NCI-H128 (cell line): ENCODE measurements around the gene KCNAB1.

Source experiments
- DNase-seq: peaks from one replicate; lab custom pipeline; 2025; ENCODE audit not compliant: unreplicated experiment; lab: John Stamatoyannopoulos, UW

Gene KCNAB1

DNA sequence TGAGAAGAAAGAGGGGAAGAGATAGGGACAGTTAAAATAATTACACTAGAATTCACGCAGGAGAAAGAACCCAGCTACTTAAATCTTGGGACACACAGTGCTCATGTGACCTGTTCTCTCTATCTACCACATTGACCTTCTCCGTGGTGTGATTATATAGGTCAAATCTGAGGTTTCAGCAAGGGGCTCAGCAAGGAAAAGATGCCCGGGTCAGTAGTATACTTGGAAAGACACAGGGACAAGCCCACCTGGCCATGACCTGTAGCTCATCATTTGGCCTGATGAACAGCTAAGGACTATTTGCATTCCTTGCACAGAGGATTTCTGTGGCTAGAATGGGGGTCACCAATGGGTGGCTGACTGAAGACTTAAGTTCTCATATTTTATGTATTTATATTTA lies 362.6 kb downstream of the KCNAB1 start:
- DNase-seq: no peak

DNA sequence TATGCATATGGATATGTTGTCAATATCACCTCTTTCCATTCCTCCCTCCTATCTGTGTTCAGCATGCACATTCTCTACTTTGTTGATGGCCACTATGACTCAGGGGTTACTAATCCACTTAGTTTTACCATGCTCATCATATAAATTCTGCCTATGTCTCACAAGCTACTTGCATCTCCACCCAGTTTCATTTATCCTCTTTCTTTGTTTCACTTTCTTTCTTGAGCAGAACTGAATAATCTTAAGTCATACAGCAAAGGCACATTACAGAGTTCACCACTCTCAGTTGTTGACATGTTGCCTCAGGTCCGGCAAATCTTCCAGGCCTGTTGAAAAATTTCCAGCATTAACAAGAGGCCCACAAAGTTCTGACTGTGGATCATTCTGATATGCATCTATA lies 363.0 kb downstream of the KCNAB1 start:
- DNase-seq: no peak

DNA sequence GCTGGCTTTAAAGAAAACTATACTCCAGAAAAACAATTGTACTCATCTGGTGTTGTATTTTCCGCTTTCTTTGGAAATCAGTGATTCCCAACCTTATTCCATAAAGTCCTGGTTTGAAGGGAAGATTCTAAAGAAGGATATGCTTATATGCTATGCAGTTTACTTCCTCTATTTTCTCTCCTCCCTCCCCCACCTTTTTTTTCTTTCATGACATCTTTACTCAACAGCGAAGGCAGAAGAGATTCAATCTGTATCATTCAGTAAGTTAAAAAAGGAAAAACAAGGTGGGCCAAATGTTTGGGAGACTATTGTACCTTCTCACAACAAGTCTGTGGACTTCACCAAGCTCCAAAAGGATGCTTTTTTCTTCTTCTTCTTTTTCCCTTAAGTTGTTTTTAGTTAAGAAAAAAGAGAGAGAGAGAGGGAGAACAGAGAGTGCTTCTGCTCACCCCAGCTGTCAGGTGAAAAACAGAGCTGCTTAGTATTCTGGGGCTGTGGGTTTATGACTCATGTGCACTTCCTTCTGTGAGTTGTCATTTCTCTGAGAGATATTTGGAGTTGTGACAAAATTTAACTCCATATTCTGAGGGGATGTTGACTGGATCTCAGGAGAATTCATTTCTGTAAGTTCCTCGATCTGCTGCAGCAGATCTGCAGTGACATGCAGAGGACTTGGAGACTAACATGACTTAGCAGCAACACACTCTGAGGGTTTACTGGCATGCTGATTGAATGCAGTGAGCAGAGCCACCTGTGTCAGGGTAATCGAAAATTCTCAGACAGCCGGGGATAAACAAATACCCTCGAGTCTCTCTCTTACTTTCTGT lies 363.8 kb downstream of the KCNAB1 start:
- DNase-seq: no peak

DNA sequence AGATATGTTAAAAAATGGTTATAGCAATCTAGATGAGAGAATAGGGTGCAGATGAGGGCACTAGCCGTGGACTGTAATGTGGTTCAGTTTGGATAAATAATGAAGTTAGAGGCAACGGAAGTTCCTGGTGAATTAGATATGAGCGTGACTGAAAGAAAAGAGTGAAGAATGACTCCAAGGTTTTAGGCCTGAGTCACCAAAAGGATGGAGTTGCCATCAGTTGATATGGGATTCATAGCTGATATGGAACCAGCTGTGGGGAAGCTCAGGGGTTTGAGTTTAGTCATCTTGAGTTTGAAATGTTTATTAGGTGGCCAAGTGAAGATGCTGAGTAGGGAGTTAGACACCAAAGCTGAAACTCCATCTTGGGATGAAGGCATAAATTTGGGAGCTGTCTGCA lies 368.4 kb downstream of the KCNAB1 start:
- no peak for DNase-seq

DNA sequence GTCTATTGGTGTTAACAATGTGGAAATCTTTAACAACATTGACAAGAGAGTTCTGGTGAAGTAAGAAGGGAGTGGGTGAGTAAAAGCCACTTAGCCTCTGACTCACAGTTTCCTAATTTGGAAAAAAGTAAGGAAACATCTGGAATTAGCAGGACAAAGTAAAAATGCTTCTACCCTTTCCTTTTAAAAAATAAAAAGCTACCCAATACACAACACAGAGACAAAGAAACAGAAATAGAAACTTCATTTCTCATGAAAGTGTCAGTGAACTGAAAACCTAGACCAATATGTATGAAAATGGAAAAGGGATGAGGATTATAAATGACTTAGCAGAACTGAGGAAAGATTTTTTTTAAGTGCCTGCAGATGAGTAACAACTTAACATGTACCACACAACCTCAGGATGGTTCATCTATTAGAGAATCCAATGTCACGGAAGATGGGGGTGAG lies 369.1 kb downstream of the KCNAB1 start:
- no peak for DNase-seq

DNA sequence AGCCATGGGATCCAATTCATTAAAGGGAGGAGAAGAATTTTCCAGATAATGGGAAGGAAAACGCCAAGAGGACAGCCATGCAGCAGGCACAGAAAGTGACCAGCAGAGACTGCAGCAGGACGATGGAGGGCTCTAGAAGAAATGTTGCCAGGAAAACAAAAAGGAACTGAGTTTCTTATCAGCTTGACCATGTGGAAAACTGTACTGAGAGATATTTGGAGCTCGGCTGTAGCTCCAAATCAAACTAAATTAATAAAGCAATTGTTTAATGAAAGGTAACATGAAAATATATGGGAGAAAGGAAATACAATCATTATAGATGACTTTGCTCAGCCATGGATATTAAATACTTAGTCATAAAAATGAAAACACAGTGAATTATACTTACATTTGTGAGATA lies 370.8 kb downstream of the KCNAB1 start:
- DNase-seq: no peak

DNA sequence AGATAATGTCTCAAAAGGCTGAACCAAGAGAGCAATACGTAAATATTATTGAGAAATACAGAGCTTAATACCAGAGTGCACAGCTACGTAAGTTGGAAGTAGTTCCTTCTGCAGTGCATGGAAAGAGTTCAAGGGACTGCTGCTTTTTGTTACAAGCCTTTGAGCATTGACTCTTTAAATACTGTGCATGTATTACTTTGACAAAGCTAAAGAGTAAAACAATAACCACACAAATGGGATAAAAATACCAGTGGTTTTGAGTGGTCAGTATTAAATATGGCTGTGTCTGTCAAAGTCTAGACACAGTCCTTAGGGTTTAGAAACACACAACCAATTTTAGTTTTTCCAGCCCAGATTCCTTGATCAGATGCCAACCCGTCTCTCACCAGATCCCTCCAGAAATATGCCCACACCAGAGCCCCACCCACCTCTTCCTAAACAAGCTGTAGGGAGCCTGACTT lies 372.5 kb downstream of the KCNAB1 start:
- no peak for DNase-seq

DNA sequence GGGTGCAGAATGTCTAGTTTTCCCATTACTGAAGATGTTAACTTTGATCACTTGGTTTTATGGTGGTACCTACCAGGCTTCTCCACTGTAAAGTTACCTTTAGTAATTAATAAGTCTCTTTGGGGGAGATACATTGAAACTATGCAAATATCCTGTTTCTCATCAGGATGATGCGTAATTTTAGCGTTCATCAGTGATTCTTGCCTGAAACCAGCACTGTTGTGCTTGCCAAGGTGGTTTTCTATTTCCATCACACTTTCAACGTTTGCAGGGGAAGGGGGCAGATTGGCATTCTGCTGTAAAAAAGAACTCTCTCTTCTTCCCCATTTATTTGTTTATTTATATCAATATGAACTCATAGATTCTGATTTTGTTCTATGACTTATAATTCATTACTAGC lies 373.5 kb downstream of the KCNAB1 start:
- DNase-seq: no peak

DNA sequence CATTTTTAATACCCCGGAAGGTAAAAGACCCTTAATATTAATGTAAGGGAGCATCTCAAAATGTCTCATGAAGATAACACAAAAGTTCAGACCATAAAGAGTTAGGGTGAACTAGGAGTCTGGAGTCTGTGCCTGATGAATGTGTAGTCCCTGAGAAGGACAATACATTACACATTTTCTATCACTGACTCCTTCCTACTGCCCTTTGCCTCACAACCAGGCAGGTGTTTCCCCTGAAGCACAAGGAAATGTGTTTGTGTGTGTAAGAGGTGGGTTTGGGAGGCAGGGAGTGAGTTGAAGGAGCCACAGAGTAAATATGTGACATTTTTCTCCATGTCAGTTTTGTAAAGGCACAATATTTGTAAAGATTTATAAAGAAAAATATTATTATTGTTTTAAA lies 375.4 kb downstream of the KCNAB1 start:
- DNase-seq: no peak

DNA sequence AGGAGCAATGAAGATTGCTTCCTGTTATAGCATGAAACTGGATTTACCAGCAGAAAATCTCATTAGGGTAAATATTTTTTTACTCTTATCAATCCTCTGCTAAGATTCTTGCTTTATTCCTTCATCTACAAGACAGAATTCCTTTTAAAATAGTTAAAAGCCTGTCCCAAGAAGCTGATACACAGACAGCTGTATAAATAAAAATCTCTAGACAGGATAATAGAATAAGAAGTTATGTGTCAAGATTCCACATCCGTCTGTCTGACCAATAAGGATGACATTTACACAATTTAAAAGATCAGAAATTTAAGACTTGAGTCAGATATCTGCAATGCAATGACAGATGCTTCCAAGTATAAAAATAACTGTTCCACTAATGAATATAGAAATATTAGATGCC lies 376.9 kb downstream of the KCNAB1 start:
- DNase-seq: no peak

DNA sequence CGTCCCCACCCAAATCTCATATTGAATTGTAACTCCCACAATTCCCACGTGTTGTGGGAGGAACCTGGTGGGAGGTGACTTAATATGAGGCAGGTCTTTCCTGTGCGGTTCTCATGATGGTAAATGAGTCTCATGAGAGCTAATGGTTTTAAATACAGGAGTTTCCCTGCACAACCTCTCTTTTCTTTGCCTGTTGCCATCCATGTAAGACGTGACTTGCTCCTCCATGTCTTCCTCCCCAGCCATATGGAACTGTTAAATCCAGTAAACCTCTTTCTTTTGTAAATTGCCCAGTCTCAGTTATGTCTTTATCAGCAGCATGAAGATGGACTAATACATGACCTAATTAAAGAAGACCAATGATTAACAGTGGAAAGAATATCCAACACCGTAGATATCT lies 377.9 kb downstream of the KCNAB1 start:
- no peak for DNase-seq

DNA sequence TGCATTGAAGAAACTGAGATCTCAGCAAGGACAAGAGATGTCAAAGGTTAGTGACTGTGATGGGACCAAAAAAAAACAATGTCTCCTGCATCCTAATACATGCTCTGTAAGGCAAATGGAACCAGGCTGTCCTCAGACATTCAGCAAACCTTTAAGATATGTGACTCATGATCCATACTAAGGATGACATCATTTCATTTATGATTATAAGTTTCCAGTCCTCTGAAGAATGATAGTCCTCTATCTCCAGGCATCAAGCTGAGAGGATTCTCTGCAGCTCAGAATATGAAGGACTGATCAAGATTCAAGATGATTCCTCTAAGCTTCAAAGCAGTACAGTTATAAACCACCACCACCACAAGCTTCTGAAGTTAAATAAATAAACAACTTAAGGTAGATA lies 386.9 kb downstream of the KCNAB1 start:
- DNase-seq: no peak

DNA sequence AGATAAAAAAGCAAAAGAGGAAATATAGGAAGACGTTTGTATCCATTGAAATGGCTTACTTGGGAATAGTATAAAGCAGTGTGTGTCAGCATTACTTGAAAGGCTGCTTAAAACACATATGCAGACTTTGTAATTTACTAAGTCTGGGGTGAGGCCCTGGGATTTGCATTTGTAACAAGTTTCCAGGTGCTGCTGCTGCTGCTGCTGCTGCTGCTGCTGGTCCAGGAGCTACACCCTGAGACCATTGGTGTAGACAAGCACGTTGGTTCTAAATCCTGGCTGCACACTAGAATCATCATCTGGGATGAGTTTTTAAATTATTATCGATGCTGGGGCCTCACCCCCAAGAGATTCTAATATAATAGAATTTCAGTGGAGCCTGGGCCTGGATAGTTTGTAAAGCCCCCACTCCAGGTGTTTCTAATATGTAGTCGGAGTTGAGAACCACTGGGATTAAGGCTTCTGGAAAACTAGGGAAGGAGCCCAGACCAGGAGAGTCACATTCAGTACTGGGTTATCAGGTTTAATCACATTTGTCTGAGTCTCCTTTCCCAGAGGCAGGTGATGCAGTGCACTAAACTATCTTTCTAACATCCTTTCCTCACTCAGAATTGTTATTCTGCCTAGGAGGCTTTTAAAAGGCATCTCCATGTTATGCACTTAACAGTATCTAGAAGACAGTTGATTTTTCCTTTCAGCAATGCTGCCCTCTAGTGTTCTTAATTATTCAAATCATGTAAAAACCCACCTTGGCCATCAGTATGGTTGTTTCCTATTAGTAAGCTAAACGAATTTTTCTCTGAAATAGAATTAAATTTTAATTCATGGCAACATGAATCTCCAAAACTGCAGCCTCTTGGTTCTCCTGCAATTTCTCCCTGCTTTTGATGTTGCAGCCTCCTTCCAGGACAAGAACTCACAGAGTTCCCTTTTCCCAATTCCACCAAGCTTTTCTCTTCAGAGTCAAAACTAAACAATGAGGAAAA lies 389.1 kb downstream of the KCNAB1 start:
- peak; percentile 22 for DNase-seq

DNA sequence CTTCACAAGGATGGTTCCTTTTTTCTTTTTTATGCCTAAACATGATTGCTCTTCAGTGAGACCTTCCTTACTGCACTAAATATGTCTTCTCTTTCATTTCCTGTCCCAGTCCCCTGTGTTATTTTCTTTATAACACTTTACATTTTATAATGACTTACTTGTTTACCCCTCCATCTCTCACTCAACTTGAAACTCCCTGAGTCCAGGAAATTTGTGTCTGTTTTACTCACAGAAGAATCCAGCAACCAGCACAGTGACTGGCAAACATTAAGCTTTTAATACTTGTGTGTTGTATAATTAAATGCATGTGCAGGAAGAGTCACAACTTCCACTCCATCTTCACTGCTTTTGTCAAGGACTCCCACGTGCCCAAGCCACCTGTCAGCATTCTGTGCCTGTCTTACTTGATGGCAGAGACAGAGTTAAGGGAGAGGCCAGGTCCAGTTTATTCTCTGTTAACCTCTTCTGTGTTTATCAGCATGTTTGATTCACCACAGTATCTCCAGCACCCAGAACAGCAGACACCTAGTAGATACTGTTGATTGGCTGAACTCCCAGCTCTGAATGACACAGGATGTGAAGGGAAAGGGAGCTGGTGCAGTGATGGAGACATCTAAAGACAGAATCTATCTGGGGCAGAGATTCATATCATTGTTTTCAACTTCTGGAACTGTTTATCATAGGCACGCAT lies 391.8 kb downstream of the KCNAB1 start:
- DNase-seq: no peak

DNA sequence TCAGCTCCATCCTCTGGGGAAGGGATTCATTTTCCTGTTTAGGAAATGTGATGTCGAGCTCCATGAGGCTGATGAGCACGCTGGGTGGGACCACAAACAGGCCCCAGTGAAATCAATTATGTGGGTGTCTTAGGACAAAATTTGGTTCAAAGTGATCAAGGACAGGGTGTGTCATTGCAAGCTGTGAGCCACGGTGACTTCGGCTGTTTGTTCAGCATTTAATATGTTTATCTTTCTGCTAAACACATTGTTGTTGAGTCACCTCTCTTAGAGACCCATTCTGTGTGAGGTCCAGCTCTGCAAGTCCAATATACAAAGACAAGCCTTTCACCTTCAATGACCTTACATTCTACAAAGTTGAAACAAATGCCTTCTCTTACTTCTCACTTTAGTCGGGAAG lies 393.2 kb downstream of the KCNAB1 start:
- no peak for DNase-seq

DNA sequence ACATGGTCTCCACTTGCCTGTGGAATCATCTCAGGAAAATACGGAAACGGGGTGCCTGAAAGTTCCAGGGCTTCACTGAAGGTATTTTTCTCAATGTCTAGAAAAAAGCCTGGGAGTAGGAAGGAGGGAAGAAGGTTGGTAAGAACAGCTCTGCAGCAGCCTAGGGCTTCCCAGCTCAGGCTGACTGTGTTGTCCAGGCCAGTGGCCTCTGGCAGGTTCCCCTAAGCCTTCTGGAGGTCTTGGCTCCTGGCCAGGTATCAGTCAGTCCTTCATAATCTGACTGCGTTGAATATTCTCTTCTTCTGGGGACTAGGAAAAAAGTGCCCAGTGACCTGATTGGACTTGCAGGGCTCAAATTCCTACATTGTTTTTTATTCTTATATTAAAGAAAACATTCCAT lies 395.9 kb downstream of the KCNAB1 start:
- no peak for DNase-seq

DNA sequence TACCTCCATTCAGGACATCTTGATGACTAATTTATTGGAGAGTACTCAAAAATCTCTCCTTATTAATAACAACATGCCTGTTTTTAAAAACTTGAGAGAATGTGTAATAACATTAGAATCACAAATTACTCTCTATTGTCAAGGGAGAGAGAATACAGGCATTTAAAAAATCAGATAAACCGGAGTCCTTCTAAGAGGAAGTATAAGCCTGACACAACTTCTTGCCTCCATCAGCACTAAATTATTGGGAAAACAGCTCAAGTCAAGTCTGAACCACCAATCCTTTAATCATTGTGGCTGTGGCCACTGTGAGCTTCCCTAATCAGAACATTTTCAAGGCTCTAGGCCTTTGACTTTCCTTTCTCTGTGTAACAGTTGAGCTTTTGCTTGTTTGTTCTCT lies 396.6 kb downstream of the KCNAB1 start:
- no peak for DNase-seq

DNA sequence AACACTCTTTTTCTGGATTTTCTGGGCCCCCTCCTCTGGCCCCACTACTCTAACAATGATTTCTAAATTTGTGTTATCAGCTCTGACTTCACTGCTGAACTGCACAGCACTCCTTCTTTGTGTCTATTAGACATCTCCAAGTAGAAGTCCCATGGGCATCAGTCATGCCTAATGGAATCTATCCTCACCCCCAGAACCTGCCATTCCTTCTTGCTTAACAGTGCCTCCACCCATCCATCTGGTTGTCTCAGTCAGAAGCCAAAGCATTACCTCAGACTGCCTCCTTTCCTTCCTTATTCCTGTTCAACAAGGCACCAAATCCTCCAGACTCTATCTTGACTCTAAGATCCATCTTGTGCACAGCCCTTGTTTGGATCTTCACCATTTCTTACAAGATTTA lies 398.3 kb downstream of the KCNAB1 start:
- DNase-seq: no peak

DNA sequence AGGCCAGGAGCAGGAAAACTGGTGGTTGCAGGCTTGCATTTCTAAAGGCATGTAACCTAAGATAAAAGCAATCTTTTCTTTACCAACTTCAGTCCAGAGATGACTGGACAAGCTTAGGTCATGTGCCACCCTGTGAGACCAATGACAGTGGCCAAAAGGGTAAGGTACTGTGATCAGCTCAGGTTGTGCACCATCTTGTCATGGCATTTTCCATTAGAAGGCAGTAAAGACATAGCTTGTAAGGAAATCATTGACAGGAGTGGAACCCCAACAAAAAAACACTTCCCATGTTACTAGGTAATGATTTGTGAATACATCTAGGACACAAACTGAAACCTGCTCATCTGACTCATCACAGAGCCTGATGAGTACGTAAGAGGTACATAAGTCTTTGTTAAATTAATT lies 399.4 kb downstream of the KCNAB1 start:
- DNase-seq: no peak

DNA sequence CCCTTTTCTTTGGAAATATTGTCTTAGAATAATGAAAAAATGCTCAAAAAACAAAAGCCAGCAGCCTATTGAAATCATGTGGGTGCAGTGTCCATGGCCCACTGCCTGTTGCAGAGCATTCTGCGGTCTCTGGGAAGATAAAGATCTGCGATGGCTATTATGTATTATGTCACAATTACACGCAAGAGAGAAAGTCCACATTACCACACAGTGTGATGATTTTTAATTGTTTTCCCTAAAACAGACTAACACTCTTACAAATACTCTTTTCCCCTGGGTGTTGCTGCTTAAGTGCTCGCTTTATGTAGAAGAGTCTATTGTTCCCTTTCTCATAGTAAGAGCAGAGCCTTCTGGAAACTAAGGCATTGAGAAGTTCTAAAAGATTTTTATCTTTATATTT lies 402.3 kb downstream of the KCNAB1 start:
- DNase-seq: no peak

DNA sequence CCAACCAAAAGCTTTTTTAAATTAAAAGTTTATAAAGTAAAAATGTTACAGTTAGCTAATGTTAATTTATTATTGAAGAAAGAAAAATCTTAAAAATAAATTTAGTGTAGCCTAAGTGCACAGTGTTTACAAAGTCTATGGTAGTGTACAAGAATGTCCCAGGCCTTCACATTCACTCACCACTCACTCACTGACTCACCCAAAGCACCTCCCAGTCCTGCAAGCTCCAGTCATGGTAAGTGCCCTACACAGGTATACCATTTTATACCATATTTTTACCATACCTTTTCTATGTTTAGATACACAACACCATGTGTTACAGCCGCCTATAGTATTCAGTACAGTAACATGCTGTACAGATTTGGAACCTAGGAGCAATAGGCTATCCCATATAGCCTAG lies 405.4 kb downstream of the KCNAB1 start:
- DNase-seq: no peak
